Keratinocyte (primary cell): ENCODE results near the gene XPO1.

Experiments used
- EZH2 ChIP-seq: IDR thresholded peaks from one replicate; pipeline ENCODE4 v1.6.1; 2012; ENCODE audit warnings: inconsistent platforms, mild to moderate bottlenecking, low read length, moderate library complexity
- TF ChIP-seq, protein P1 (sequence below), 3 experiments: IDR thresholded peaks in 1 of 3; conservative IDR thresholded peaks in 1 of 3; optimal IDR thresholded peaks in 1 of 3; 2 replicates in 2 of 3; 3 replicates in 1 of 3; pipeline versions ENCODE3 to v1.5.1; 2011; ENCODE audit warnings: low read length in 3 of 3, mild to moderate bottlenecking in 3 of 3, moderate library complexity in 2 of 3, control low read depth in 1 of 3, inconsistent platforms in 1 of 3; ENCODE audit not compliant: insufficient read depth in 2 of 3; ENCODE audit errors: extremely low read depth in 1 of 3

DNA sequence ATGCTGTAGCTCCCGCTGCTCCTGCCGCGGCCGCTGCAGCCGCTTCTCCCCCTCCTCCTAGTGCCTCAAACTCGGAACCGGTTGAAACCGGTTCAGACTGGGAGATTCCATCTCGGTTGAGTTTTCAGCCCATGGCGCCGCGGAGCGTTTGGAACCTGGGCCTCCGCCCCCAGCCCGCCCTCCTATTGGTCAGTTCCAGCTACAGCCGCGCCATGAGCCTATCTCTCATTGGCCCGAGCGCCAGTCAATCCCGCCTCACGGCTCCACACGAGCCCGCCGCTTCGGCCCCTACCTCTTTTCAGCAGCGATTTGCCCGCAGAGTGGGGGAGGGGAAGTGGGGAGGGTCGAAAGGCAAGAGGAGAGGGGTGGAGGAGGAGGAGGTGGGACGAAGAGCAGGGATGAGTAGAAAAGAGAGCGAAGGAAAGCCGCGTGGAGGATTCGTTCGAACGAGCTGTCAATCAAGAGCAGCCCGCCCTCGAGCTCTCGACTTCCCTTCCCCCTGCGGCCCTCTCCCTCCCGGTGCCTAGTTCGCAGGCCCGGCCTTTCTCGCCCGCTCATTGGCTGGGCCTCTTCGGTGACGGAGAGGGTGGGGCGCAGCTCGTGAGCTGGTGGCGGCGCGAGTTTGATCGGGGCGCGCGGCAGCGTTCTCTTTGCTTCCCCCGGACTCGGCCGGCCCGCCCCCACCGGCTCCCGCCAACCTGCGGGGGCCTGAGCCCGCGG lies at the start of gene XPO1:
- TF ChIP-seq, protein P1, sequence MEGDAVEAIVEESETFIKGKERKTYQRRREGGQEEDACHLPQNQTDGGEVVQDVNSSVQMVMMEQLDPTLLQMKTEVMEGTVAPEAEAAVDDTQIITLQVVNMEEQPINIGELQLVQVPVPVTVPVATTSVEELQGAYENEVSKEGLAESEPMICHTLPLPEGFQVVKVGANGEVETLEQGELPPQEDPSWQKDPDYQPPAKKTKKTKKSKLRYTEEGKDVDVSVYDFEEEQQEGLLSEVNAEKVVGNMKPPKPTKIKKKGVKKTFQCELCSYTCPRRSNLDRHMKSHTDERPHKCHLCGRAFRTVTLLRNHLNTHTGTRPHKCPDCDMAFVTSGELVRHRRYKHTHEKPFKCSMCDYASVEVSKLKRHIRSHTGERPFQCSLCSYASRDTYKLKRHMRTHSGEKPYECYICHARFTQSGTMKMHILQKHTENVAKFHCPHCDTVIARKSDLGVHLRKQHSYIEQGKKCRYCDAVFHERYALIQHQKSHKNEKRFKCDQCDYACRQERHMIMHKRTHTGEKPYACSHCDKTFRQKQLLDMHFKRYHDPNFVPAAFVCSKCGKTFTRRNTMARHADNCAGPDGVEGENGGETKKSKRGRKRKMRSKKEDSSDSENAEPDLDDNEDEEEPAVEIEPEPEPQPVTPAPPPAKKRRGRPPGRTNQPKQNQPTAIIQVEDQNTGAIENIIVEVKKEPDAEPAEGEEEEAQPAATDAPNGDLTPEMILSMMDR (optimal IDR thresholded peaks at IDR 0.05 in 1 of 3, IDR thresholded peaks at IDR 0.05 in 1 of 3, conservative IDR thresholded peaks at IDR 0.05 in 1 of 3; ENCODE audit: extremely low read depth in 1 of 3, insufficient read depth in 2 of 3, low read length in 3 of 3), result no peak
- no peak for TF ChIP-seq EZH2
